NCI-H1048 (cell line): ENCODE data around the gene CACNA1D.

Experiments used
- DNase-seq: peaks from one replicate; lab custom pipeline; 2025; lab: John Stamatoyannopoulos, UW

The CACNA1D gene

DNA sequence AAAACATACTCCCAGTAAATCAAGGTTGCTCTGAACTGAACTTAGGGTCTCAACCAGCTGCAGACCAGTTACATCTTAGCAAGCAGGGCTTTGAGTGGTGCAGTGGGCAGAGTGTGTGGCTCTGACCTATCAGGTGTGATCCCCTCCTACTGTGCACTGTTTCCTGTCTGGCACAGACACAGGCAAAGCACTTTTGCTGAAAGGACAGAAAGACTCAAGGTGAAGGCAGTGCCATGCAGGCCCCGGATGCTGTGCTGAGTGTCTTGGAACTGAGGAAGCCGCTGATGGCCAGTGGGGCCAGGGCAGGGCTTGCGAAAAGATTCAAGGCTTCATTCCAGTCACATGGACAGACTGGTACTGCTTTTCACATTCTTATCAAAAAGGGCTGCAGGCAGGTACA is 85.2 kb downstream of the CACNA1D start:
- DNase-seq: no peak

GRCh38 chr3:53581671-53582070 is 87.3 kb downstream of the CACNA1D start:
- no peak for DNase-seq

DNA sequence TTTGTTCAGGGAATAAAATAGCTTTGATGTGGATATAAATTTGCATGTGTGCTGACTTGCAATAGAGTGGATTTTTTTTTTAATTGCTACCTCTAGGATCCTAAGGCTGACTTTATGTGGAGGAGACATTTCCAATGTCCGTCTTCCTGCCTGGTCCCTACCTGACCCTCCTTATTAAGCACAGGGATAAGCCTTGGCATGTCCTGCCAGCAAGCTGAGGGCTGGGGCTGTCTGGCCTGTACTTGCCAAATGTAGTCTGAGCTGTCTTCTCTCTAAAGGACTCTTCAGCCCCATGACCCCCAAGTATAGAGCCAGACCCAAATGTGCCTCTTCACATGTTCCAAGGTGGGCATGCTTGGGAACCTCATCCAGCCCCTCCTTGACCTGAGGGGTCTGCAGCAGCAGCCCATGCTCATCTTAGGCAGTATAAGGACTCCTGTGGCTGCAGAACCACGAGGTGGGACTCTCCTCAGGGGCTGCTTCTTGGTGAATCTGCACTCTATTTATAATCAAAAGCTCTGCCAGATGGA is 88.8 kb downstream of the CACNA1D start:
- DNase-seq: no peak

DNA sequence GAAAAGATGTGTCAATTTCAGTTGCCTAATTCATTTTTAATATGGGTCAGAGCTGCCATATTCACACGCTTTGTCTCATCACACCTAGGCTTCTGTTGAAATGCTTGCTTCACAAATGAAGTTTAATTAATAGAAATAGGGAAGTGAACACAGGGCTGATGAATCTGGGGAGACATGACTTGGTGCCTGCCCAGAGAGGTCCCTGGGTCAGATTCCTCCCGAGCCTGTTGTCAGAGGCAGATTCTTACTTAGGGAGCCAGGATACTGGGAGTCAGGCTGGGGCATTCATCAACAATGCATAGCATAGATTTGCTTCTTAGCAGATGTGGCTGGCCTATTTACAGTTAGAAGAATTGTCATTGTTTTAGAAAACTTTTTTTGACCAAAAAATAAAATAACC is 90.6 kb downstream of the CACNA1D start:
- DNase-seq: no peak

- DNase-seq: no peak
These were observed 91.2 kb downstream of the CACNA1D start for GRCh38 chr3:53585627-53586026.

DNA sequence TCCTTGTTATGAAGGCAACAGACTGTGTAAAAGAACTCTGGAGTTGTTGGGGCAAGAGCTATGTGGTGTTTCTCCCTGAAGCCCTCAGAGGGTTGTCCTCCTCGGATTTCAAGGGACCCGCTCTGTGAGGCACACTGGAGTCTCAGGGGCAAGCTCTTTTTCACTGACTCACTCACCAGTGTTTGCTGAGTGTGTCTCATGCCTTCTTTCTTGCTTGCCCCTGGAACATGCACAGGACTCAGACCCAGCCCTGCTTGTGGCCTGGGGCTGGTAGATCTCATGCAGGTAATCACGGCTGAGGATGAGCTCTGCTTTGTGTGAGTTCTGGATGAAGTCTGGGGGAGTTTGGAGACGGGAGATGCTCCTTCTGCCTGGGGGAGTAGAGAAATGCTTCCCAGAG is 93.7 kb downstream of the CACNA1D start:
- DNase-seq: no peak

DNA sequence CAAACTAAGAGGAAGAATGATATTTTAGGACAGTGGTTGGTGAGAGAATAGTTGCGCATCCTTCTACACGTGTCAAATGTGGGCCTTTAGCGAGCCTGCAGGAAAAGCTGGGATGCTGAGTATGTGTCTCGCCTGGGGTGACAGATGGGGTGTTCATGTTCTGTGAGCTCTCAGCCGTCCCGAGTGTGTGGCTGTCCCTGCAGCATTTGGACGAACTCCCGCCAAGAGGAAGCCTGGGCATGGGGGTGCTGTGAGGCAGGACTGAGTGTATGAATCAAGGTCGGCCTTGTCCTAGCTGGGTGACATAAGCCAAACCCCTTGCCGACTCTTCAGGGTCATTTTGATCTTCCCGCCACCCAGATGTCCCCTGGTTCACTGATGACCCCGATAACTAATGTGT is 94.8 kb downstream of the CACNA1D start:
- DNase-seq: no peak

DNA sequence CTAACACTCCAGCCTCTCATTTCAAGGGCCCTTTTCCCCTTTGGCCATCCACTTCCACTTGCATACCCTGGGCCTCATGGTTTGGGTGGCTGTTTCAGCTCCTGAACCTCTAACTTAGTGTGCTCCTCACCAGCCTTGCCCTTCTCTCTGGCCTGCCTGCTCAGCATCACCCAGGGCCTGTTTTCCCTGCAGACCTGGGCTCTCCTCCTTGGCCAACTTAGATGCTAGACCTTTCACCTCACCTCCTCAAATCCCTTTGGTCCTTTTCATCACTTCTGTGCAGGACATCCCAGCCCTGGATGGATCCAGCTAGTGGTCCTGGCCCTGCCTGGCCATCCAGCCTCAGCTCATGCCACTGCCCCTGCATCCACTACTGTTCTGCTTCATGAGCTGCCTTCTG is 95.4 kb downstream of the CACNA1D start:
- DNase-seq: no peak

GRCh38 chr3:53590606-53591005 is 96.2 kb downstream of the CACNA1D start:
- DNase-seq: no peak

DNA sequence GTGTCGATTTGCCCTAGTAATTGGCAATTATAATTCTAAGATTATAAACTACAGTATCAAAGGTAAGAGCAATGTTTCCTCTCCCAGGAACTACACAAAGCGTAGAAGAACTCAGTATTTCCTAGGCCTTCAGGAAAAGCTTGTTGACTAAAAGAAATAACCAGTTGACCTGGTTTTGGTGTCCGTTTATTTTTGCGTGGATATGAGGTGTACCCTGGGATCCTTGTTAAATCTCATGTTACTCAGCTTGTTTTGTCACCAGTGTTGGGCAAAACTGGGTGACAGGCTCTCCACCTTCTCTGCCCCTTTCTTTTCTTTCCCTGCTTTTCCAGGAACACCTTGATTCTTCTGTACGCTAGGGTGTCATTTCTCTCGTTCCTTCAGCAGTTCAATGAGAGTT is 97.2 kb downstream of the CACNA1D start:
- DNase-seq: no peak

- DNase-seq: no peak
These were observed 98.5 kb downstream of the CACNA1D start for GRCh38 chr3:53592862-53593261.

- no peak for DNase-seq
These were observed 99.2 kb downstream of the CACNA1D start for GRCh38 chr3:53593611-53594010.

DNA sequence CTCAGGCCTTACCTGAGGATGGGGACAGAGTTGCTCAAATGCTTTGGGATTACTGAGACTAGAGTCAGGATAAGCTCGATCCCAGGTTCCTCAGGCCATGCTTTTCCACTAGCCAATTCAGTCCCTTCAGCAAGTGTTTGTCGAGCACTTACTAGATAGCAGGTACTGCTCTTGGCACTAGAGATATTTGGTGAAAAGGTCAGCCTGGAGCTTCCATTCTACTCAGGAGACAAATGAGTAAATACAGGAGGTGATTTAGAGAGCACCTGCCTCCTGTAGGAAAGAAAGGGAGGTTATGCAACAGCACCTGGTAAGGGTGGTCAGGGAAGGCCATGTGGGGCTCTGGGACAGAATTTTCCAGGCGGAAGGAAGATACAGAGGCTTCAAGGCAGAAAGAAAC is 99.9 kb downstream of the CACNA1D start:
- DNase-seq: no peak

GRCh38 chr3:53595660-53596059 is 101.2 kb downstream of the CACNA1D start:
- no peak for DNase-seq

GRCh38 chr3:53597136-53597915 is 102.9 kb downstream of the CACNA1D start:
- no peak for DNase-seq

- no peak for DNase-seq
These were observed 105.4 kb downstream of the CACNA1D start for GRCh38 chr3:53599771-53600170.

DNA sequence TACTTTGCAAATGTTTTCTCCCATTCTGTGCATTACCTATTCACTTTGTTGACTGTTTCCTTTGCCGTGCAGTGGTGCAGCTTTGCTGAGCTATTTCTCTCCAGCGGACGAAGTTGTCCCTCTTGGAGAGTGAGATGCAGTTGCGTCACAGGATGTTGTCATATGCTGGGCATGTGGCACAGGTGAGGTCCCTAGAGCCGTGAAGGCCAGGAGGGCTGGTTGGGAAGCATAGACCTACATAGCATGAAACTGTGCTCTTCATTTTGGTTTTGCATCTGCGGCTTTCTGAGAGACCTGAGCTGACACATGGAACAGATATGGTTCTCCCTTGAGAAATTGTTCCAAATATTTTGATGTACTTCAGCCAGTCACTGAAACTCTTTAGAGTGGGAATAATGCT is 108.5 kb downstream of the CACNA1D start:
- no peak for DNase-seq

GRCh38 chr3:53604232-53604631 is 109.8 kb downstream of the CACNA1D start:
- no peak for DNase-seq

DNA sequence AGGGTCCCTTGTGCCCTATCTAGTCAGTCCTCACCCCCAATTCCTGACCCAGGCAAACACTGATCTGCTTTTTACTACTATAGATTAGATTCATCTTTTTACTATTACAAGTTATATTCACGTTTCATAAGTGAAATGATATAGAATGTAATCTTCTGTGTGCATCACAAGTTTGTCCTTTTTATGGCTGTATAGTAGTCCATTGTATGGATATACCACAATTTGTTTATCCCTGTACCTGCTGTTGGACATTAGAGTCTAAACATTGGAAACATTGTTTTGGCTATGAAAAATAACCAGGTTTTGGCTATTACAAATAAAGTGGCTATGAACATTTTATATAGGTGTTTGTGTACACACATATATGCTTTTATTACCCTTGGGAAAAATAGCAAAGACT is 112.4 kb downstream of the CACNA1D start:
- no peak for DNase-seq

- no peak for DNase-seq
These were observed 118.1 kb downstream of the CACNA1D start for GRCh38 chr3:53612508-53612907.

GRCh38 chr3:53613125-53613524 is 118.7 kb downstream of the CACNA1D start:
- DNase-seq: no peak

DNA sequence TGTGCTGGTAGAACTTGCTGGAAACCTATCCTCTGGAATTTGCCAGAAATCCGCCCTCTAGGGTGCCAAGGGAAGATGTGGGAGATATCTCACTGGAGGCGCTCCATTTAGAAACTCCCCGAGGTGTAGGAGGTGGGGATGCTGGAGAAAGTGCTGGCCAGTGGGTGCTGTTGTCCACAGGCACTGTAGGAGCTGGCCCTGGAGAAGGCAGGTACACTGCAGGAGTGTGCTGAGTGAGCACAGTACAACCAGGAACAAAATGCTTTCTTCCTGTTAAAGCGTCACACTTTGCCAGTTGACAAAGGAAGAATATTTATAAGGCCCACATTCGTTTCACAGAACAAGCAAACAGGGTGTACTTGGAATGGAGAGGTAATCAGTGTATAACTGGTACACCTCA is 119.9 kb downstream of the CACNA1D start:
- DNase-seq: no peak

DNA sequence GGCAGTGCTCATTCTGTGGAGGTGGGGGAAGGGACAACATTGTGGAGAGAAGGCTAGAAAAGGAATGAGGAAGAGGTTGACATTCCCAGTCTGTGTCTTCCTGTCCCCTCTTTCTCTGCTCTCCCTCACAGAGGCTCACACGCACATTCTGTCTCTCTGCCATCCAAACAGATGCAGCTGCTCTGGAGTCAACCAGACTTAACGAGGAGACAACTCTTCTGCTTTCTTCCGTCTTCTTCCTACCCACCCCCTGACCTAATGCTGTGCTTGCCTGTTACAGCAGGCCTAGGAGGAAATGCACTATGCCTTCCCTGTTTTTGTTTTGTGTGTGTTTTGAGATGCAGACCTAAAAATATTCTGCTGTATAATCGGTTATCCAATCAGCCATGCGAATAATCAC is 121.9 kb downstream of the CACNA1D start:
- no peak for DNase-seq
